GM19023 (cell line): Measurements from ENCODE around the gene CDH13.

Source experiments
- ATAC-seq: cut with Tn5 transposase; IDR thresholded peaks from one replicate; pipeline ENCODE4 v1.9.1; 2021; ENCODE audit warnings: mild to moderate bottlenecking, moderate library complexity; ENCODE audit not compliant: unreplicated experiment

Gene CDH13

DNA sequence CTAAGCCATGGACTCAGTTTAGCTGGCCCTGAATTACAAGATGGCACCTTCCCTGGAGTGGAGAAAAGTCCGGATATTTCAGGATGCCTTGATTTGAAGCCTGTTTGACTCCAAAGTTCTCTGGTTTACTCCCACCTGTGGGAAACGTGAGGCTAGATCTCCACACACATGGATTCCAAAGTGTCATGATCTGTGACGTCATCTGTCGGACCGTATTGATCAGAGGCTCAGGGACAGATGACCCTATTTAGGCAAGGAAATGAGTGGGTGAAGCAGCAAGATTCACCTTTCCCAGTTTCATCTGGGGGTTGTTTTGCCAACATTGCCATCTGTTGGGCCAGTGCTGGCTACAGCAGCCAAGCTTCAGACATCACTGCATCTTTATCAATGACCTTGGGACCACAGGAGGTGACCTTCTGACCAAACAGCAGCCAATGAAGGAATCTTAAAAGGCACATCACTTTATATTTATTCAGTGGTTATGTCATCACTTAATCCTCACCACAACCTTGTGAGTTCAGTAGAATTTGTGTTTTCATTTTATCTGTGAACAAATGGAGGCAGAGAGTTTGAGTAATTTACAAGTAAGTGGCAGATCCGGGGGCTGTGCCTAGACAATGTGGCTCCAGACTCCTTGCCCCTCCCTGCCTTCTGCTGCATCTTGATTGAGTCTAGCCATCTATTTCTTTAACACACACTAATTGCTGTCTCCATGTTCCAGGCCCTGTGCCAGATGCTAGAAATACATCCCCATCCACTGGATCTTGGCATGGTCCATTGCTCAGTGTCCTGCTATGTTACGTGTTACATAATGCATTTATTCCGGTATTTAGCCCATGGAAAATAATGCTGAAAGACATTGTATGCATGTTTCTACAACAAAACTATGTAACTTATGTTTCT lies 1.5 kb upstream of the CDH13 start:
- ATAC-seq = no peak

DNA sequence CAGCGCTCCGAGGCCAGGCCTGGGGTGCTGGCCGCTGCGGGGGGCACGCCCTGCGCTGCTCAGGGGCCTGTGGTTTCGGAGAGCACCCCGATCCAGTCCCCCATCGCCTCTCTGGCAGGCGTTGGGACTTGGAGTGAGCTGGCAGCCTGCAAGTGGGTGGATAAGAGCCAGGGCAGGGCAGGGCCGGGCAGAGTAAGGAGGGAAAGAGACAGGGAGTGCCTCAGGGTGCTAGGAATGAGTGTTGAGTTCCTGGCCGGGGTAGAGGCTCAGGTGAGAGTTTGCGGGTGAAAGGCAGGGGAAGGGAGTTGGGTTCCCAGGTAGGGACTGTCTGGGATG lies 1.3 kb downstream of the CDH13 start:
- ATAC-seq = no peak

DNA sequence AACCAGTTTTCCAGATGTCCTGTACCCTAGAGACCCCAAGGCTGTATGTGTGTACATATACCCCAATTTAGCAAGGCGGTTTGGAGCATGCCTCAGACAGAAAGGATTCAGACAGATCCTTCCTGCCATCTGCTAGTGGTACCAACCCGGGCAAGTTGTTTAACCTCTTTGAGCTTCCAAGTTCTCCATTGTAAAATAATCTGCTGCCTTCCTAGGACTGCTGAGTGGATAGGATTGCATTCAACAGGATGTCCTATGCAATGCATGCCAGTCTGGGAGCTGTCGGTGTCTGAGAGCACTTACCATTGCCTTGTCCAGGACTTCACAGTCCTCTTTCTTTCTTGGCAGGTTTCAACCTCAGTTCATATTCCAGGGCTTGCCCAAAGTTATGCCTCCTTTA lies 1.9 kb downstream of the CDH13 start:
- ATAC-seq = no peak

DNA sequence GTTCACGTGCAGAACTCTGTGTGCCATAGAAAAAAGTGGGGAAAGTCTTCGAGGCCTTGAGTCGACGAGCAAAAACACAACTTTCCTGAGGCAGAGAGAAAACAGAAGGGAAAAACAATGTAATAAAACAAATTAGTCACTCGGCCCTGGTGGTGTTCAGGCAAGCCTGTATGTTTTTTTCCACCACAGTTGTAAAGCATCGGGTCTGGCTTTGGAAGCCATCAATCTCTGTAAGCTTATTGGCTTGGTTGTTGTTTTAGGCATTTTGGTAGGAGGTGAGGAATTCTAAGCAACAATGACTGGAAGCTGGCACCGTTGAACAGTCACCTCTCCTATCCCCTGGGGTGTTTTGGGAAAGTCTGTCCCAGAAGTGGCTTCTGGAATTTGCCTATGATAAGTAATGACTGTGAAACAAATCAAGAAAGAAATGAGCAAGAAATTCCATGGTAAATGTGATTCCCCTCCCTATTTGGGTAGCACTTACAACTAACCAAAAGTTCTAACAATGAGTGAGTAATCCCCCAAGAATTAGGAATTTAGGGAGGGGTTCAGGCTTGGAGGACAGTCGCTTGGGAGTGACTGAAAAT lies 2.8 kb downstream of the CDH13 start:
- ATAC-seq = no peak

DNA sequence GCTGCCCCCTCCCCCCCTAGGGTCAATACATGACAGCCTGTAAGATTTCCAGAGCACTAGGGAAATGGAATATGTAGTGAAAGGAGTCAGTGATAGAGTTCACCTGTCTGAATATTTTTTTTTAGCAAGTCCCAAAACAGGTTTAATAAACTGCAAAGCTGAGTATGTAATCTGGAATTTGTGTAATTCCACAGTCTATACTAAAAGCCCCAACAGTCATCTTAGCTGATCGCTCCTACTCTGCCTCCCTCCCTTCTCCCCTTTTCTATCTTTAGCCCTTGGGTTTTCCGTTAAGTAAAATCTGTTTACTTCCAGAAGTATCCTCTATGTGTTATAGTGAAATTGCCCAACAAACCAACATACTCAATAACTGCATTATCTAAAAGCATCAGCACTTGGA lies 3.5 kb downstream of the CDH13 start:
- no peak for ATAC-seq

DNA sequence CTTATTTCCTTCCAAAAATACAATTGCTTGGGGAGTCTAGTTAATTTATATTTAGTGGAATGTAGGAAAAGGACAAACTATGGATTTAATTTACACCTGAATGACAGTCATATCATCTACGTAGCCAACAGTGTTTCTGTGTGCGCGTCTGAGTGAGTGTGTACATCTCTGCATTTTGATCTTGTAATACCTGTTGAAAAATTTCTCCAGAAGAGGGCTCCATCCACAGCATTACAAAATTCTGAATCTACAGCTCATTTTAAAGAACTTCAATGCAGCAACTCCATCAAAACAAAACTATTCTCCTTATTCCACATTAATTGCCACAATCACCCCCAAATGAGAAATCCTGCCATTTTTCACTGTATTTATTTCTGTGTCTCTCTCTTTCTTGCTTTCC lies 3.9 kb downstream of the CDH13 start:
- no peak for ATAC-seq

DNA sequence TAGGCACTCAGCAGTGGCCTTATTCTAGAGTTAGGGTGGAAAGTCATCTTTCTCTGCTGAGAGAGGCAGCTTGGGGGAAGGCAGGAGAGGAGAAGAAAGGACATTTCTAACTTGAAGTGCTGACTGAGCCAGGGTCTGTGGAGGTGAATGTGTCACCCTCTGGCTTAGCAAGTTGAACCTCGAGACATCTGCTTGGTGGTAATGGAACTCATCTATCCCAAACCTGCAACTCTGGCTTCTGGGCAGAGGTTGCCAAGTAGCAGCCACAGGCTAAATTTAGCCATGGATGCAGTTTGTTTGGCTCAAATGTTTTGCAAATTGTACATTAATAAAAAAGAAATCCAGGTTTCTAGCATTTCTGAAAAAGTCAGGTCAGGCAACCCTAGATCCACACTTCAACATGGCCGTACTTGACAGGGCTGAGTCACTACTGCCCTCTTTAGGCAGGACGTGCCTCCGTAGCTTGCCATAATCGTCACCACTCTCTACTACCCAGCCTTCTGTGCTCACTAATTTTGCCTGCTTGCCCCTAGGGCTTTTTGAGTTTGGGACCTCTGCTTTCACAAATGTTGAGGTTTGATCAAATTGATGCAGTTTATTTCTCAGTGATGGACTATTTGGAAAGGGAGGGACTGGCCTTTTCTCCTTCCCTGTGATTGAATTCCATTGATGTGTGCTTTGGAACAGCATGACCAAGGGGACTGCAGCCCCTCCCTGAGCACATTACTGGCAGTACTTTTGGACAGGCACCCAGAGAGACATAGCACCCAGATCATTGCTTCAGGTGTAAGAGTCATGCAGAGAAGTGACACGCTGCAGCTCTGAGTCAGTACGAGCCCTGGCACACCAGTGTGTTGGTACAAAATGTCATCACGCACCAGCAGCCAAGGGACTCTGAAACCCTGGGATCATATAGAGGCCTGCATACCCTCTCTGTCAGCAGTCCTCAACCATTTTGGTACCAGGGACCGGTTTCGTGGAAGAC lies 5.2 kb downstream of the CDH13 start:
- no peak for ATAC-seq

DNA sequence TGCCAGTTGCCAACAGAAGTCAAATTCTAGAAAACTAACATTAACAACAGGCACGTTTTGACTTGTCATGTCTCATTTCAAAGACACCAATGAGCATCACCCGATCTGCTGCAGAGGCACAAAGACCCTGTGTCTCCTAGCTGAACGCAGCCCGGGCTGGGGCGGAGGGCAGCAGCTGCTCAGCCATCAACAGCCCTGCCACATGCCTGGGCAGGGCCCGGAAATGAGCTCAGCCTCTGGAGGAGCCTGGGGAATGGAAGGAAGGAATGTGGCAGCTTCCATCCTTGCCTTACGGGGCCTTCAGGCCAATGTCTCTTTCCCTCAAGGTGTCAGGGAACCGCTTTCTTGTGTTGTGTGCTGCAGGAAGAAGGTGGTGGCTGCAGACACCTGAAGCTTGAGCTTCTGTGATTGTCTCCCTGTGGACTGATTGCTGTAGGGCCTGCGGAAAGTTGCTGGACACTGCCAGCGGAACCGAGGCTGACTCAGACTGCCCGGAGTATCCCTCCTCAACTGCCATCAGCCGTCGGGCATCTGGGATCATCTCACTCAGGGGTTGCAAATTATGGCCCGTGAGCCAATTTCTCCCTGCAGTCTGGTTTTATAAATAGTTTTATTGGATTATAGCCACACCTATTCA lies 7.3 kb downstream of the CDH13 start:
- no peak for ATAC-seq

DNA sequence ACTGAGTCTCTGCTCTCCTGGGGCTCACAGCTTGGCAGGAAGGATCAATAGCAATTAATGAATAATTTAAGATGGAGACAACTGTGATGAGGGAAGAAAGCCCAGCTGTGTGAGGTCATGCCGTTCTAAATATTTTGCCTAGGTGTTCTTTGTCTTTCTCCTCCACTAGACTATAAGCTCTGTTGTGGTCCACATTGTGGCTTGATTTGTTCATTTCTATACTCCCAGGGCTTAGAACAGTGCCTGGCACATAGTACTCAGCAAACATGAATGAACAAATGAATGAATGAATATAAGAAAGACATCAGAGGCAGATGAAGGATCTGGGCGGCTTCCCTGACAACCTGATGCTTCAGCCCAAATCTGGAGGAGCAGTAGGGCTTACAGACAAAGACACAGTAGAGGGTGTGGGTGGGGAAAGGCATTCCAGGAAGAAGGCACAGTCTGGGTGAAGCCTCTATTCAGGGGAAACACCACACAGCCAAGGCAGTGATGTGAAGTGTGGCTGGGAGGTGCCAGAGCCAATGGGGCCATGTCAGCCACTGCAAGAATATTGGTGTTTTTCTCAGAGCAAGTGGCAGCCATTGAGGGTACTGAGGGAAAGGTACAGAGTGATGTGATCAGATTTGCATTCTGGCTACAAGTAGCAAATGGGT lies 8.3 kb downstream of the CDH13 start:
- ATAC-seq = no peak

DNA sequence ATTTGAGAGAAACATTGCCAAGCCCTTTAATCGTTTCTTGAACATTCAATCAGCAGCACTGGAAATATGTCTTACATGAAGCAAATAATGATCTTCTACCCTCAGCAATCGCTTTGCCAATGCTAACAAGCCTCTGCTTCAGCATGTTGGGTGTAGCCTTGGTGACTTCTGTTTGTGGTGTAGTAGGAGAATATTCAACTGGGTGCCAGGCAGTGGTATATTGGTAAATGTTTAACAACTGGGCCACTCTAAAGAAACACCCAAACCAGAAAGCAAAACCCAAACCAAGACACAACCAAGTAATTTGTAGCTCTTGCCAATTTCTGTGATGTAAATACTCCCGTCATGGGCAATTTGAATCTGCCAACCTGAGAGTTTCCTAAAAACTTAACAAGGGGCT lies 9.7 kb downstream of the CDH13 start:
- no peak for ATAC-seq

DNA sequence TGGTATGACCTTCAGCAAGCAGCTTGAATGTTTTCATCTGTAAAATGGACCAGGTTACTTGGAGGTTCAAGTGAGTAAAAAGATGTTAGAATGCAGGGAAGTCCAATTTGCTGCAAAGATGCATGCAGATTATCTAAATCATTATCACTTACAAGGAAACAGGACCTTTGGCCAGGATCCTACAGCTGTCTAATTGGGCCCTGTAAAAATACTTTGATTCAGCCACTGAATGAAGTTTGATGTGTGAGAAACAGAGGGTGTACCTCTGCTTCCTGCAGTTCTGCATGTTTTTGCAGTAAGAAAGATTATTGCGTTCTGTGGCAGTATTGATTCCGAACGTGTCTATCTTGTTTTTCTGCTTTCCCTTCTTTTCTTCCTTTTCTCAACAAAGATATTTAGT lies 10.2 kb downstream of the CDH13 start:
- ATAC-seq = no peak

DNA sequence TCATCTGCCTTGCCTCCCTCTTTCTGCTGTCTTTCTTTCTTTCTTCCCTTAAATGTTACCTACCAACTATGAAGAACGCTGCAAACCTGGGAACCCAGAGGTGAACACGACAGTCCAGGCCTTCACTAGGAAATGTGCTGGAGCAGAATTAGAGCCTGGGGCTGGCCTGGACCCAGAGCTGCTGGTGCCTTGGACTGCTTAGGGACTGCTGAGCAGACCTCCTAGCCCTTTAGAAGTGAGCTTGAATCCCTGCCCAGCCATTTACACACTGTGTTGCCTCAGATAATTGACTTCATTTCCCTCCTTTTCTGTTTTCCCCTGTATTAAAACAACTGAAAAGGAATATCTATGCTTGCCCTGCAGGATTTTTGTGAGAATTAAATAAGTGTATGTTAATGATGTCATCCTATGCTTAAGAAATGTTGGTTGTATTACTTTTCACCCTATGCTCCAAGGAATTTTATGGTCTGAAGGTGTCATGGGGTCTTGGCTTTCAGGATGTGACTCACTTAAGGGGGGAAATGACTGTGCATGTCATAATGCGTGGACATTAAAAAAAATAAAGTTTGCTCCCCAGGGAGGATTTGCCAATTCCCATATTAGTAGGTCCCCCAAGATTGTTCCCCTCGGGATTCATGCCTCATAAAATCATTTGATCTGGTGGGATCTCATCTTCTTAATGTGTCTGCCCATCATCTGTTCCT lies 11.5 kb downstream of the CDH13 start:
- ATAC-seq = no peak

DNA sequence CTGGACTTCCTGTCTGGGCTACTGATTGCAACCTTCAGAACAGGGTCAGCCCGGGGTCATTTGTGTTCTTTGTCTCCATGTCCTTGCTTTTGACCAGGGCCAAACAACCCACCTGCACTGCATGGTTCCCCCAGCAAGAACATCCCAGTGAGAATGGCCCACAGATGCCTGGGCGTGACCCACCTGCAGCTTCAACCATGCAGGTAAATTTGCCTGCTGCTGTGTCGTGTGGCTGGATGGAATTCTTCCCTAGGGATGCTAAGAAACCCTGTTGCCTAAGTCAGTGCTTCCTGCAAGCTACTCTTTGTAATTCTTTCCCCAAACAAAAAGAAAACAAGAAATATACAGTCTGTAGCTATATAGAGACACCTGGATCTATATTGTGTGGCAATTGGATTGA lies 12.5 kb downstream of the CDH13 start:
- no peak for ATAC-seq

DNA sequence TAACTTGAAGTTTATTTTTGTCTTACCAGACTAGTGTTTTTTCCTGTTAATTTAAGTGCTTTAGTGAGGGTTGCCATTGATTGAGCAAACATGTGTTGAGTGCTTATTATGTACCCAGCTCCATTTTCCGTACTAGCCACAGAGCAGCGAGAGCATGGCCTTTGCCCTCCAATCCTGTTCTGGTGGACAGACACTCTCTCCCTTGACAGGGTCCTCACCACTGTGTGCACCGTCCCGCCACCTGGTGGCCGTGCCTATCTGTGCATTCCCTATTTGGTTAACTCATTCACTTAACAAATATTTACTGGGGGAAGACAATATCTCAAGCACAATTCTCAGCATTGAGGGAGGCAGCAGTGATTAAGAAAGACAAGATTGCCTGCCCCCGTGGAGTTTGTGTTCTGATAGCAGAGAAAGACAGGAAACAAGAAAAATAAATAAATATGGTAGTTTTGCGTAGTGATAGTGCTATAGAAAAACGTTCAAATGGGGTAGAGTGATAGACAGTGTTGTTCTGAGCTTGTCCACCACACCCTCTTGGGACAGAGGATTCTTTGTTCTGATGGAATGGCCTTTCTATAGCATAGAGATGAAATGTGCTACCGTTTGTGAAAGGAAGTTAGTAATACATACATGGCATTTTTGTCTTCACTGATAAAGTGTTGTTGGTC lies 13.0 kb downstream of the CDH13 start:
- no peak for ATAC-seq

DNA sequence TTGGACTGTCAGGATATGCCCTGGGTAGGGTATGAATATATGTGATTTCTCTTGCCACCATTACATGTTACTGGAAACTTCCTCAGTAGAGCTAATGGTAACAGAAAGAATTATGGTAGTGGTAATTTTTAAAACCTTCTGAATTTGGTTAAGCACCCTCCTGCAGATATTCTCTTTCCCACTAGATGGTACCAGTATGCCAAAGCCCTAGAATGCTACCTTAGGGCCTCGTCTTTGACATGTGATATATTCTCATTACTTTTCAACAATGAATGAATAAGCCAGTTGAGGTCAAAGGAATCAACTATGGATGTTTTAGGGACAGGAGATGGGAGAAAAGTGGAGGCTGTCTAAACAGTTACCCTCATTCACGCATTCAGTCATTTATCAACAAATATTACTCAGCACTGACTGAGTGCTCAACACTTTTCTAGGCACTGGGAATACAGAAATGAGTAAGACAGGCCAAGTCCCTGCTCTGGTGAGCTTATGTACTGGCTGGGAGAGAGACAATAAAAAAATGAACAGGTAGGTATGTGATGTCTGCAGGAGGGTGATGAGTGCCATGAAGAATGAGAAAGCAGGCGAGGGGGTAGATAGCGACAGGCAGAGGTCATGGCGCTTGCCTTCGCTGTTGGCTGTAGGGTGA lies 14.7 kb downstream of the CDH13 start:
- no peak for ATAC-seq

DNA sequence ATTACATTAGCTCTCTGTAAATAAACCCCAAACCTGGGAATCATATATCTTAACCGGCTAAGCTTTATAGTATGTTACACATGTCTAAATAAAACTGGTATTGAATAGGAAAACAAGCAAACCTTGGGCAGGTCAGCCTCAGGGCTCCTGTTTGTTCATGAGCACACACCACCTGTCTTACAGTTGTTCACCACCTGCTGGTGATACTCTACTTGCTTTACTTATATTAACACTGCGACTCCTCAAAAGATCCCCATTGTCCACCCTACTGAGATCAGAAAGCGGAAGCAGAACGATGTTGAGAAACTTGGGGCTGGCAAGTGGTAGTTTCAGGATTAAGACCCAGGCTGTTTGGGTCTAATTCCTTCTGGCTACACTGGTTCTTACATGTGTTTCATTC lies 16.4 kb downstream of the CDH13 start:
- ATAC-seq = no peak

DNA sequence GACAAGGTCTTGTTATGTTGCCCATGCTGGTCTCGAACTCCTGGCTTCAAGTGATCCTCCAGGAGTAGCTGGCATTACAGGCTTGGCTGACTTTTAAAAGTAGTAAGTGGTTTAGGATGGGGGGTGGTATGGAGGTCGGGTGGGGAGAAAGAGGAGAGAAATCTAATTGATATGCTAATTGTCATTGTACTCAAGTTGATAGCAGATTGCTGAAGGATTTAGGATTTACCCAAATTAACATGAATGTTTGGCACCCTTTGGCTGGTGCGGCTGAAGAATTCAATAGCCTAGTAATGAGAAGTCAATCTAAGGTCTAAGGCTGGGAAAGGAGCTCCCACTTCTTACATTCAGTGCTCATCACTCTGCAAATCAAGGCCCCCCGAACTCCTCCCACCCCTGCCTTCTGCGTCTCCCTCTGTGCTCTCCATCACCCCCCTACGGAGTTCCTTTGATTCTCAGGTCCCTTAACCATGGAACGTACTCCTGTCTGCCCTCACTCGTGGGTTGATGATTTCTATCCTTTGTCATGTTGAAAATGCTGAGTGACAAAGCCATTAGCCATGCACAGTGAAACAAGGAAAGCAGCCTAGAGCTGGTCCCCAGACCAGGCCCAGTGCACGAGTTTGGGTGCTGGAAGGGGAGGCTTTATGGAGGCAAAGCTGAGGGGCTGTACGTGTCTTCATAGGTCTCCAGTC lies 17.3 kb downstream of the CDH13 start:
- ATAC-seq = no peak

DNA sequence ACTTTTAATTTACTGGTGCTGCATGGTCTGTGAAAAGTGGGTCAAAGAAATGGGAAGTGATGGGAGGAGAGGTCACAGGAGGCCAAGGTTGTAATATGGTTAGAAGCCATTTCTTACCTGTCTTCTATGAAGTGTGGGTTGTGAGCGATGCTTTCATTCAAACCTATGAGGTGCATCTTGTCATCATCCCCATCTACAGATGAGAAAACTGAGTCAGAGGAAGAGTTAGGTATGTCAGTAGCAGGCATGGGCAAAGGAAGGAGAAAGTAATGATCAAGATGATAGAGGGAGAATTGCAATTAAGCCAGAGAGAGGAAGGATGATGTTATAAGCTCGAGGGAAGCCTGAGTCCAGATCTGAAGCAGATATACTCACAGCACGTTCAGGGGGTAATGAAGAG lies 19.7 kb downstream of the CDH13 start:
- no peak for ATAC-seq
